GM21447 (cell line): ENCODE measurements around the gene MOB3B.
A peak's percentile ranks its signal among the peaks of the same experiment; 100 is the strongest.
"Not testable (repeated sequence)": the region's sequence is repeated elsewhere in the genome, so short reads cannot be mapped to it uniquely, and the experiment has no call there.

Source experiments
- ATAC-seq: cut with Tn5 transposase; IDR thresholded peaks from one replicate; pipeline ENCODE4 v1.9.1; 2021; ENCODE audit not compliant: unreplicated experiment

MOB3B gene

GRCh38 chr9:27451207-27451797 is 78.3 kb downstream of the MOB3B start:
- no peak for ATAC-seq

- no peak for ATAC-seq
Measured at GRCh38 chr9:27450752-27451151, 78.9 kb downstream of the MOB3B start.

DNA sequence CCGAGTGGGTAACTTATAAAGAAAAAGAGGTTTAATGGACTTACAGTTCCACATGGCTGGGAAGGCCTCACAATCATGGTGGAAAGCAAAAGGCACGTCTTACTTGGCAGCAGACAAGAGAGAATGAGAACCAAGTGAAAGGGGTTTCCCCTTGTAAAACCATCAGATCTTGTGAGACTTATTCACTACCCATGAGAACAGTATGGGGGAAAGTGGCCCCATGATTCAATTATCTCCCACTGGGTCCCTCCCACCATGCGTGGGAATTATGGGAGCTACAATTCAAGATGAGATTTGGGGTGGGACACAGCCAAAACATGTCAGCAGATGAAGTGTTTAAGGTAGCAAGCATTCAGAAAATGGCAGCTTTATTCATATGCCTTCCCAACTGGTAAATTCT is 81.3 kb downstream of the MOB3B start:
- ATAC-seq: not testable (repeated sequence)

DNA sequence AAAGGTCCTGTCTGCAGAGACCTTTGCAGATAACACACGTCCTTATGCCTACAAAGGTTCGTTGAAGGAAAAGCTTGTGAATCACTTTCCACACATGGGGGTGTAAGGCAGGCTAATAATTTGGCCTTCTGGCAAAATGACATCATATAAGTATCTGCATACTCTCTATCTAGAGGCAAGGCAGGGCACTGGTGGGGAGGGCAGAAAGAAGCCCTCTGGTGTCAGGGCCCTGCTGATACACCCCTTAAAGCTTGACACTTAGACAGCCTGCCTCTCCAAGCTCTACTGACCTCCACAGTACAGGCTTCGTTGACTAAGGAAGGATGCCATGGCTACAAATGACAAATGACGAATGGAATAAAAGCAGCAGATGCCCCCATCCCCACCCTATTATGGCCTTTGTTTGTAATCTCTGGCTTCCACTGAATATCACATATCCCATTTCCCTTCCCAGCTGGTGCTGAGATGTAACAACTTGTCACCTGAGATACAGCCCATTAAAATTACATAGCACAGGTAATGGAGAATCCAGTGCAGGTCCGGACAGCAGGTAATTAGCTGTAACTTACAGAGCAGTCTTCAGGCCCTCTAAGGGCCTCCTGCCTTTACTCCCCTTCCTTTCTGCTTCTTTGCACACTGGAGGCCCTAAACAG is 82.5 kb downstream of the MOB3B start:
- ATAC-seq: no peak

- no peak for ATAC-seq
Measured at GRCh38 chr9:27445688-27446087, 83.9 kb downstream of the MOB3B start.

- no peak for ATAC-seq
Measured at GRCh38 chr9:27445057-27445595, 84.5 kb downstream of the MOB3B start.

DNA sequence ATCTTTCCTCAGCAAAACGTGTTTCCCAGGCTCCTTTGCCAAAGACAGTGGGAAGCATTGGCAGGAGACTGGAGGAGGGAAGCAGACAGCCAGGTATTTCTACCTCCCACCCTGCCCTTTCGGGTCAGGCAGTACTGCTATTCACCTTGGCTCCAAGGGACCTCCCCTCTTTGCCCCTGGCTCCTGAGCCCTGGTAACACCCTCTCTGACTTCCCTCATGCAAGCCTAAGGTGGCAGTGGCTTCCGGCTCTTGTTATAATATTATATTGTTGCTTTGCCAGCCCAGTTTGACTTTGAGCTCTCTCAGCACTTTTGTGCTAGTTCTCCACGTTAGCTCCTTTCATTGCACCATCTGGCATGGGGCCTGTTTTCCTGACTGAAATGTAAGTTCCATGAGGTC is 87.2 kb downstream of the MOB3B start:
- ATAC-seq: no peak

DNA sequence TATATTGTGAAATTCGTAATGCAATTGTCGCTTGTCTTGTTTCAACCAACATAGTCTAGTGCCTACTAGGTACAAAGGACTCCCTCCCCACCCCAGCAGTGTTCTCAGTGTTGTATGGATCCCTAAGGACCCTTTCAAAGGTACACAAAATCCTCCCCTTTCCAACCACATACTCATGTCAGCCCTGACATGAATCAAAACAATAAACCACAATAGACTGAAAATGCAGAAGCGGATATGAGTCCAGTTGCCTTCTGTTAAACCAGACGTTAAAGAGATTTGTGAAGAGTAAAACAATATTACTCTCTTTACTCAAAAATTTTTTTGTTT is 87.9 kb downstream of the MOB3B start:
- ATAC-seq: peak; percentile 96

DNA sequence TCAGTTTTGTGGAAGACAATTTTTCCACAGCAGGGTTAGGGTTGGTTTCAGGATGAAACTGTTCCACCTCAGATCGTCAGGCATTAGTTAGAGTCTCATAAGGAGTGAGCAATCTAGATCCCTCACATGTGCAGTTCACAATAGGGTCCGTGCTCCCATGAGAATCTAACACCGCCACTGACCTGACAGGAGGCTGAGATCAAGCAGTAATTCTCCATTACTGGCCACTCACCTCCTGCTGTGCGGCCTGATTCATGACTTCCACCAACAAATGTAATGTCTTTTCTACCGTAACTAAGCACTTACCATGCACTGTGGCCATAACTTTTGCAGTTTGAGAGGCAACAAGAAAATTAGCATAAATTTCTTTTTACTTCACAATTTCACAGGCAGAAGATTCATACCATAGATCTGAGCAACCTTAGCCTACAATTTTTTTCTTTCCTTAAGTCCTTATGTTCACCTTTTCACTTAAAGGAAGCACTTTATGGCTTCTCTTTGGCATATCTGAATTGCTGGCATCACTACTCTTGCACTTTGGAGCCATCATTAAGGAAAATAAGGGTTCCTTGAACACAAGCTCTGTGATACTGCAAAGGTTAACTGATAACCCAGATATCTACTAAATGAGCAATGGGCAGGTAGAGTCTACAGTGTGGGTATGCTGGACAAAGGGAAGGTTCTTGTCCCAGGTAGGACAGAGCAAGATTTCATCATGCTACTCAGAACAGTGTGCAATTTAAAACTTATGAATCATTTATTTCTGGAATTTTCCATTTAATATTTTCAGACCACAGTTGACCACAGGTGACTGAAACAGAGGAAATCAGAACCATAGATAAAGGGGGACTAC is 88.5 kb downstream of the MOB3B start:
- no peak for ATAC-seq

- no peak for ATAC-seq
Measured at GRCh38 chr9:27438522-27438921, 91.1 kb downstream of the MOB3B start.

DNA sequence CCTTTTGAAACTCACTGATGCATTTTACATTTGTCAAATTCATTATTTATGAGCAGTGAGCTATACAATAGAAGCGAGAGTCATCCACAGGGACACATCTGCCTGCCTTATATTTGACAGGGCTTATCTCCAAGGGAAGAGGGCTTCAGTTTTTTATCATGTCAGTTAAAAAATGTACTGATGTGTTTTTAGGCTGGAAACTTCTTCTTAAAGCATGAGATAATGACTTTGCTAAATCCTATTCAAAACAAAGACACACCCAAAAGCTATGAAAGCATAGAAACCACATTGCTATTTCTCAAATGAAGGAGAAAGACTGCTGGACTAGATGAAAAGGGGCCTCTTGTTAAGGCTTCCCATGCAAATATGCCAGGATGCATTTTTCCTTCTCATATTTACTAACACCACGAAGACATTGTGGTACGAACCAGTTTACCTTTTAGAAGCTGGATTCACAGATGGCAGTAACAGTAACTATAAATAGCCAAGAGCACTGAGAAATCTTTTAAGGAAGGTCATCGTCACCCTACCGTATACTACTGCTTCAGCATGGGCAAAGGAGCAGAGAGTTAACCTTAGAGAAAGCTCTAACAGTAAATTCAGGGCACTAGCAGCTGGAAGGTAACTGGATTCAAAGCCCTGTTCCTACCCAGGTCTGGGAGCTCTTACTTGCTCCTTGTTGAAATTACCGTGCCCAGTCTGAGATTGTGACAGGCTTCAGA is 91.8 kb downstream of the MOB3B start:
- no peak for ATAC-seq

DNA sequence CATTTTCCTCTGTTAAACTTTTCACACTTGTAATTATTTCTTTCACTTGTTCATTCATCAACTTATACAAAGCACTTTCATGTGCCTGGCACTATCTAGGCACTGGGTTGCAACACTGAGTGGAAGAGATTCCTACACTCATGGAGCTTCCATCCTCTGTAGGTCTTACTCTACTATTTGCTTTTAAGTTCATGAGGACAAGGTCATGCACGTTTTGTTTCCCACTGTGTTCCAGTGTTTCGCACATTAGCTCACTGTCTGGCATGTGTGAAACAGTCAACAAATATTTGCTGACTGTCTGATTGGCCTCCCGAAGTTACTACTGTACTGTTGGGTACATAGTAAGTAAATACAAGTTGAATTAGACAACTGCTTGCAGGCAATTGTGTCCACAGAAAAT is 93.4 kb downstream of the MOB3B start:
- ATAC-seq: no peak

- ATAC-seq: no peak
Measured at GRCh38 chr9:27433631-27434325, 95.8 kb downstream of the MOB3B start.

- no peak for ATAC-seq
Measured at GRCh38 chr9:27432308-27432707, 97.3 kb downstream of the MOB3B start.

GRCh38 chr9:27431543-27432147 is 98.0 kb downstream of the MOB3B start:
- no peak for ATAC-seq

GRCh38 chr9:27430750-27431535 is 98.7 kb downstream of the MOB3B start:
- ATAC-seq: no peak

- no peak for ATAC-seq
Measured at GRCh38 chr9:27429917-27430316, 99.7 kb downstream of the MOB3B start.

DNA sequence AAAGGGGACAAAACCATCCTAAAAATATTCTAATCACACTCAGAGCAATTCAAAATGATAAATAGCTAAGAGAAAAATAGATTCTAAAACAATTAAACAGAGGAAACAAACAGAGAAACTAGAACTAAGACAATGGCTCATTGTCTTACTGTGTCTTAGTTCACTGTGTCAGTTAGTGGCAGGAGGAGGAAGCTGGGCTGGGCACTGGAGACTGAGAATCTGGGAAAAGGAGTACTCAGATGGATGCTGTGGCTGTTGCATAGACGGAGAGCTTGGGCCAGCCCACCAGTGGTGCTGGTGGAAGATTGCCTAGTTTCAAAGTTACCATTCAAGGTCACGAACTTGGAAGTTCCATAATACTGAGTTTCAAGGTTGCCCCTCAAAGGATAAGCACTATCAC is 100.2 kb downstream of the MOB3B start:
- no peak for ATAC-seq

DNA sequence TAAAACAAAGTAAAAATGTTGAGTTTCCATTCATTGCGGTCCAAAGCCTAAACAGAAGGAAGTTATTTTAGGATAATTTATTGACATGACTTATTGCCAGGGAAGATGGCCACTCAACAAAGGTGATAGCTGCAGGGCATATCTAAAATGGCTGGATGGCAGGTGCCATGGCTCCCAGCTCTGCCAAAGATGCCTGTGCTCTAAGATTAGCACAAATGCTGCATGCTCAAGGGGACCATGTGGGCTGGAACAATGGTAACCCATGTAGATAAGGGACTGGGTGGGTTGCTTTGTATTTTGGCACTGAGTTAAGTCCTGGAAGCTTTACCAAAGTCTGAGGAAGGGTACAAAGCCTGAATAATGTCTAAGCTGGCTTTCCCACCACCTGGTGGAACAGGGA is 101.1 kb downstream of the MOB3B start:
- ATAC-seq: no peak

DNA sequence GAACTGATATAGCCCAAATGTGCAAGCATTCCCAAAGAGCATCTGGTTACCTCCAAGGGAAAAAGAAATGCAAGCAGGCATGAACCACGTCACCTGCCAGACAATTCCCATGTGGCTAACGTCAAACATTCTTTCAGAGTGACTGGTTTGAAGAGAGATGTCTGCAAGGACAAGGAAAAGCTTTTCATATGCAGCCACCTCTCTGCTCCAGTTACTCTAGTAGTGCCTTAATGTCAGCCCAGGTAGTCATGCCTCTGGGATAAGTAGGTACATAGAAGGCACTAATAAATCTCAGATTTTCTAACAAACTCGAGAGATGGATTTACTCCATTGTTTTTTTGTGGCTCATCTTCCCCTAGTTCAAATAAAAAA is 102.4 kb downstream of the MOB3B start:
- no peak for ATAC-seq
